SKM-1 (cell line): ENCODE measurements around the gene SPACA9.
A peak's percentile ranks its signal among the peaks of the same experiment; 100 is the strongest.

Experiments used
- DNase-seq: peaks from one replicate; lab custom pipeline; 2025; ENCODE audit not compliant: unreplicated experiment; lab: John Stamatoyannopoulos, UW

Gene SPACA9

DNA sequence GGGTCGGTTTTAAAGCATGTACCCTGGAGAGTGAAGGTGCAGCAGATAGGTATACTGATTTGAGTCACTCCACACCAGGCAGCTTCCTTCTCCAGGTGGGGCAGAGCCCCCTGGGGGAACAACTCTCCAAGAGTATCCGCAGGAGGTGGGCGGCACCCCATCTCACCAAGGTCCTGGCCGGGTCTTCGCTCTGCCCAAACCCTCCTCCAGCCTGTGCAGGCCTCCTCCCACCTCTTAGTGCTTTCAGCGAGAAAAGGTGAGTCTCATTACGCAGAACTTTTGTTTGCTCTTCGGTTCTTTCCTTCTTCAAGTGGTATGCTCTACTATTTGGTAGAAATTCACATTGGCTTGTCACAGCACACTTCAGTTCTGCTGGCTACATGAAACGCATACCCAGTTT is 13.7 kb downstream of the SPACA9 start:
- DNase-seq: no peak

DNA sequence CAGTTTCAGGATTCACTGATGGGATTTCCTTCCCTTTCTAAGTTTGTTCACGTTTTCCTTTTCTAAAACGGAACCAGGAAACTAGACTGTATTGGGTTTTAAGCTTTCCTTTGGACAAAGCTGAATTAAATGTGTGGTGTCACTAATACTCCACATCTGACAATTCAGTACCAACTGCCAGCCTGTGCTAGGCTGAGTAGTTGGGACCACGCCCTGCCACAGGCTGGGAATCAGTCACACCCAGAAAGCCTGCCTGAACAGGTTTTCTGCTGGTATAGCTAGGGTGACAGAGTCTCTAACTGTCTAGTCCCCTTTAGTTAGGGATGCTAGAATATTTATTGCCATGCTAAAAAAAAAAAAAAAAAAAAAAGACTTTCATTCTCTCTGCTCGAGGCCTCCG is 15.6 kb downstream of the SPACA9 start:
- DNase-seq: no peak

DNA sequence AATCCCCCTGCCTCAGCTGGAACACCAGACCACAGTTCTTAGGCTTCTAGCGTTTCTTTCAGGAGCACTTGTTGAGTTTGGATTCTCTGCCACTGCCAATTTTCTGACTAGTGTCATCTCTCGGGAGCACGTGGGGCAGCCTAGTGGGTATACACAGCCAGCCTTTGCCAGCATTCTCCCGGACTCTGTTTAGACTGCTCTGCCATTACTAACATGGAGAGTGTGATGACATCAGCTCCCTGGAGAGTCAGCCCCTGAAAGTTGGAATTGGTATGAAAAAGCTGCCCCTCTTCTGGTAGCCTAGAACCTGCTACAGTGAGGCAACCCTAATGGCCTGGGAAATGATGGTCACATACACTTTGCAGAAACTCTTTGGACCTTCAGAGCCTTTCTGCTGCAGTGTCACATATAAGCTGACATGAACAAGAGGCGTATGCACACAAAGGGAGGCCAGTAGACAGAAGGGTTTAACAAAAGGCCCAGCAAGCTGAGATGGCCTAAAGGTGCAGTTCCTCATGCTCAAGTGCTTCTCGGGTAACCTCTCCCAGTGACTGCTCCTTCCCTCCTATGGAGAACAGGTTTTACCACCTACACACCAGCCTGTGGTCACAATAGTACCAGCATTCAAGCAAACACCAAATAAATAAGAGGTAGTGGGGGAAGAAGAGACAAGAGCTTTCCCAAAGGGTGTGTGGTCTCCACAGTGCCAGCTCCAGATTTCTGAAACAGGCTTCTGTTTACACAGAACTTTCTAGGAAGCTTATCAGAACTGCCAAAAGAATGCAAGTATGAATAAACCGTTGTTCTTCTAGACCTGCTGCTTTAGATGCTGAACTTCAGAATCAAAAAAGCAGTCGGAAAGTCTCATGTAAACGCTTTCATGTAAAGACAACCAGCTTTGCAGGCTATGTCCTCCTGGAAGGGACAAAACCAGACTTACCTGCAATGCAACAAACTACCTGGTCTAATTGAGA is 16.5 kb downstream of the SPACA9 start:
- DNase-seq: no peak

DNA sequence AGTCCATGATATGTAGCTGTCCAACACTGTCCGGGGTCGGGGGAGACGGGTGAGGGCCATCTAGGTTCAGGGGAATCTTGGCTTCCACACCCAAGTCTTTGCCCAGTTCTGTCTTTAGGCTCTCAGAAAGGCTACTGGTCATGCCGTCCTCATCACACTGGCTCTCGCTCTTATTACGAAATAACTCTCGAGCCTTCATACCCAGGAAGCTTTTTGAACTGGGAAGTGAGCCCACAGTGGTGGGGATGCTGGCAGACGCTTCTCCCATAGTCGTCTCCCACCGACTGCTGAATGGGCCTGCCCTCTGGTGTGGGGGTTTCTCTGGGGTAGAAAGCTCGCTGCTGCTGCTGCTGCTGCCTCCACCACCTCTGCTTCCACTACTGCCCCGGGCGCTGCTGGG is 17.6 kb downstream of the SPACA9 start:
- no peak for DNase-seq

DNA sequence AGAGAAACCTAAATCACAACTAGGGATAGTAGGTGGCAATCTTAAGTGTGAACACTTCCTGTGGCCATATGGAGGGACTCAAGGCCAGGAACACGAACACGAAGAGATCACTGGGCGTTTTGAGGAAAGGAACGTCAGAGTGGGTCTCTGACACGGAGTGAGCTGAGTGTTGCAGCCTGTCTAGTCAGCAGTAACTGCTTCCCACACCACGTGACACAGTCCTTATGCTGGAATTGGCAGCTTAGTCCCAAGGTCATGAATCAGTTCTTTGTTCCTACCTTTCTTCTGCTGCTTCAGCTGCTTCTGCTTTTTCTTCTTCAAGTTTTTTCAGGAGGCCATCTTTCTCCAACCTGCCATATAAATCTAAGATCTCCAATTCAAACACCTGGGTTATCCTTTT is 18.2 kb downstream of the SPACA9 start:
- no peak for DNase-seq

DNA sequence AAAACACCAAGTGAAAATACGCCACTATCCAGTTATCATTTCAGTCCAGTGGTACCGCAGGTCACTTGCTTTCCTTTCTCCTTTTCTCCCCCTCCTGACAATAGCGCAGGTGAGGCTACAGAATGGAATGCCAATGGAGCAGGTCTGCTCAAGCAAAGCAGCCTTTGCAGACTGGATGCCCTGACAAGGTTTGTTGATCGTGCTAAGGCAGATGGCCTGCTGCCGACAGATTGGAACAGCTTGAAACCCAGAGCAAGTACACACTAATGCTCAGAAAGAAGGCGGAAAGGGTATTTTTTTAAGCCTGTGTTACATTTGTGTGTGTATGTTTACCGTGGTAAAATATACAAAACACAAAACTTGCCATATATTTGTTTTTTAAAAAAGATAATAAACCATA is 19.4 kb downstream of the SPACA9 start:
- no peak for DNase-seq

DNA sequence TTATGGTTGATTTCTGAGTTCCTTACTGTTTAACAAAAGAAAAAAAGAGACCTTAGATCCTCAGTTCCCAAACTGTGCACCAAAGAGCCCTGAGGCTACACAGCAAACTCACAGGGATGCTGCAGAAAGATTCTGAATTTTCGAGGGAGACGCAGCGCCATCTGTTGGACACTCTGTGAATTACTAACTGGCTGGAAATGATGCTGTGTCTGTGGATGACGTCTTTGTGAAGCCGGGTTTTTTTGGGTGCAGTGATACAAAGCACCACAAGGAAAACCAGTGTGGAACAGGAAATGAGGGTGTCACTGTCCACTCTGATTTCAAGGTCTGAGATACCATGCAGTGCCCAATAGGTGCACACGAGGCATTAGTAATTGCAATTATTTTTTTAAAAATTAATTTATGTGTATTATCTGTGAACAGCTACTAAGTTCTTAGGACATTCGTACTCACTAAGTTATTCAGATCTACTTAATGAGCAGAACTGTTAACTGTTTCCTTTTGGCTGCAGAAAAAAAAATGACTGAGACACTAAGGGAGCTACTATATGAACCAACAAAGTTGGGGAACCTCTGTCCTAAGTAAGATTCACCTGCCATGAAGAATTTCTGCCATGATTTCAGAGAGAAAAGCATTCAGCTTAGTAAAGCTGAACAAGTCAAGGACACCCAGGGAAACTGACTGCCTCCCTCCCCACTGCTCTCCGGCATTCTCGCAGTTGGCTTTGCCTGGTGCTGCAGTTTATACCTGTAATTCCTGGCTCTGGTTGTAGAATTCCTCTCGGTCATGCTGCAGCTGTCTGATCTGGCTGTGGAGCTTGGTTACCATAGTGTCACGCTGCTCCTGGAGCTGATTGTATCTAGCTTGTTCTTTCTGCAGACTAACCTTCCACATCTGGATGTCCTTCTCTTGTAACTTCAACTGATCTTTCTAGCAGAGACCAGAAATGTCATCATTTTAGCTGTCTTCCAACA is 23.4 kb downstream of the SPACA9 start:
- peak; percentile 37 for DNase-seq

DNA sequence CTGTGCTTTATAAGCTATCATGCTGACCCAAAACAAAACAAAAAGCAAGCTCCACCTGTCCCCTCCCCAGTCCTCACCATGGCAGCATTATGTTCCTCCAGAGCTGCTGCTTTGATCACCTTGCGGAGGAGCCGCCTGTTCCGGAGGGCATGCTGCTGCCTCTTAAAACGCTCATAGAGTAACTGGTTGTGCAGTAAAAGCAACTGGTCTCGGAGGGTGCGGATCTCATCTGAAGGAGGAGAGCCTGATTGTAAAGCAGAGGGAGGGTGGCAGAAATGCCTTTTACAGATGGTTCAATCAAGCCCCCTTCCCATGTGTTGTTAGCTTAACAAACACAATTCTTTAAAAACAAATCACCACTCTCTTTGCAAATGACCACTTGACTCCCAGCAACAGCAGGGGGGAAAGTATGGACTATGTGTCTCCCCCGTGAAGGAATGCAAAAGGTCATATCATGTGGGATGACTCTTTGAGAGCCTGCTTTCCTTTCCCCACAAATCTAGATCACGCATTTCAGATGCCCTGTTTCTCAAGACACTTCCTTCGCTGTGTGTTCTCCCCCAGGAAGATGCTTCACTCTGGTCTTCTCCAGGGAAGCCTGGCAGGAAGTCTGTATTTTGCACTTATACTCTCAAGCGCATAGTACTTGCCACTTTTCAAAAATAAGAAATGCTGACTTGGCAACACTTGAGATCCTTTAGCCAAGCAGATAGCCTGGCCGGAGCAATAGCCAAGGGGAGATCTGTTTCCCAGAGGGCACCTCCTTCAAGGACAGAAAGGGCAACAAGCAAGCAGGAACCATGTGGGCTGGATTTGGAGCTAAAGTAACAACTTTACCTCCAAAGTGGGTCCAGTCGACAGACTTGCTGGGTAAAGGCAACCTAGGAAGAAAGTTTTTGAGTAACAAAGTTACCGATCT is 25.1 kb downstream of the SPACA9 start:
- DNase-seq: no peak

DNA sequence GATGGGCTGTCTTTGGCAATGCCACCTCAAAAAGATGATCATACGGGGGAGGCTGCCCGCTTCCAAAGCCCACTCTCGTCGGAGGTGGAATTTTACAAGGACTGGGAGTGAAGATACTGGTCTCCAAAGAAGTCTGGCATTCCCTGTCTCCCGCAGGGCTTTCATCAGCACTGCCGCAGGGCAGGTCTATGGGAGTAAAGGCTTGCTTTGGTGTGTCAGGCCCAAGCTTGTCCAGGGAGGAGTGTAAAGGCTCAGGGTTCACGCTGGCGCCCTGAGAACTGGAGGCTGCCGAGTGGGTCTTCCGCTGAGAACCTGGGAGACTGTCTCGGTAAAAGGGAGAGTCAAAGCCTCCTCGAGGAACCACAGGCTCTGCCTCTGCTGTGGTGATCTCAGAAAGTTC is 27.0 kb downstream of the SPACA9 start:
- DNase-seq: no peak

DNA sequence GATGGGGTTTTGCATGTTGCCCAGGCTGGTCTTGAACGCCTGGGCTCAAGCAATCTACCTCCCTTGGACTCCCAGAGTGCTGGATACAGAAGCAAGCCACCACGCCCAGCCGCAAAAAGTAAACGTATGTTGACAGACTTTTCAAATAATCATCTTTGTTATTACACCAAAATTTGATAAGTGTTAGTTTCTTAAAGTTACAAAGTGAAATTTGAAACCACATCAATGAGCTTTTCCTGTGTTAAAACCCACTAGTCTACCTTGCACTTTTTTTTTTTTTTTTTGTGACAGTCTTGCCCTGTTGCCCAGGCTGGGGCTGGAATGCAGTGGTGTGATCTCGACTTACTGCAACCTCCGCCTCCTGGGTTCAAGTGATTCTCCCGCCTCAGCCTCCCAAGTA is 29.9 kb downstream of the SPACA9 start:
- DNase-seq: no peak

DNA sequence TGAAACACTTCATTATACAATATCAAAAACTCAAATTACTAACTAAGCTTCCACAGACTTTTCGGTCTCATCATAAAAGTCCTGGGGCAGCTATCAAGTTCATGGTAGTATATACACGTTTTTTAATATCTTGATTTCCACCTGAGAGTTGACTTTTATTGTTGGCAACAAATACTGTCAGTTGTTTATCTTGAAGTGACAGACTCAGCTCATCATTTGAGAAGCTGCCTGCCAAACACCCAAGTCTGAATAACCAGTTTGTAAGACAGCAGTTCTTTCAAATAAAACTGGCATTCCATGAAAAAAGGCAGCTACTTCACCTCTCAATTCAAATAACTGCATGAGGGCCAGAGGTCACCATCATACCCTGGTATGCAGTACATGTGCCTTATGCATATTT is 30.6 kb downstream of the SPACA9 start:
- no peak for DNase-seq

DNA sequence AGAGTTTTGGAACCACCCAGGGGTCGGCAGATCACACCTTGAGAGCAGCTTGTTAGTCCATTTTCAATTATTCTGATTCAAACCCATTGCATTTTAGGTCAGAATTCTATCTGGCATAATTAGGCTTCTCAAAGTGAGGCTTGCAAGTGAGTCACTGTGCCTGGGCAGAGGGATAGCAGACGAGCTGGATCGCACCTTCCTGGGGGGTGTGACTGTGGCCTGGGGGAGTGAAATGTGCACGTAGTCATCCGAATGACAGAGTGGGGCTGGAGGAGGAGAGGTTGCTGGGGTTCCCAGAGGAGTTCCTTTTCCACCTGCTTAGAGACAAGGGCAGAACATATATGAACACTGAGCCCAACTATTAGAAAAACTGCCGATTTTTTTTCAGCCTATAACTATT is 31.7 kb downstream of the SPACA9 start:
- DNase-seq: no peak

DNA sequence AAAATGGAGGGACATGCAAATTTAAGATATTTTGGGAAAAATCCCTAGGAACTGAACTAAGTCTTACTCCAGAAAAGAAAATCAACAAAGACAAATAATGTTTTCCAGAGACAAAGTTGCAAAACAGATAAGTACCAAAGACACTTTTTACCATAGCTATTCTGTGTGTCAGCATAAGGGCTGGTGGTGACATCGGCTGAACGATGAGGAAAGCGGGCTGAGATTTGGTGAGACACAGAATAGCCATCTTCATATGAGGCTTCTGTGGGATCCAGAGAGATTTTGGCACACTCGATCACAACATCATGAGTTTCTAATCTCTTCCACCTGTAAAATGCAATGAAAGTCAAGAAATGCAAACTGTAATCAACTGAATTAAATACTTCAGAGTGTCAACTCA is 33.4 kb downstream of the SPACA9 start:
- DNase-seq: no peak

DNA sequence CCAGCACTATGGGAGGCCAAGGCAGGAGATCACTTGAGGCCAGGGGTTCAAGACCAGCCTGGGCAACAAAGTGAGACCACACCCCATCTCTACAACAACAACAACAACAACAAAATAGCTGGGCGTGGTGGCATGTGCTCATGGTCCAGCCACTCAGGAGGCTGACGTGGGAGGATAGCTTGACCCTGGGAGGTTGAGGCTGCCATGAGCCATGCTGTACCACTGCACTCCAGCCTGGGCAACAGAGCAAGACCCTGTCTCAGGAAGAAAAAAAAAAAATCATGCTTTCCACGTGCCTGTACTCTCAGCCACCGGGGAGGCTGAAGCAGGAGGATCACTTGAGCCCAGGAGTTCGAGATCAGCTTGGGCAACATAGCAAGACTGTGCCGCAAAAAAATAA is 36.2 kb downstream of the SPACA9 start:
- DNase-seq: no peak

DNA sequence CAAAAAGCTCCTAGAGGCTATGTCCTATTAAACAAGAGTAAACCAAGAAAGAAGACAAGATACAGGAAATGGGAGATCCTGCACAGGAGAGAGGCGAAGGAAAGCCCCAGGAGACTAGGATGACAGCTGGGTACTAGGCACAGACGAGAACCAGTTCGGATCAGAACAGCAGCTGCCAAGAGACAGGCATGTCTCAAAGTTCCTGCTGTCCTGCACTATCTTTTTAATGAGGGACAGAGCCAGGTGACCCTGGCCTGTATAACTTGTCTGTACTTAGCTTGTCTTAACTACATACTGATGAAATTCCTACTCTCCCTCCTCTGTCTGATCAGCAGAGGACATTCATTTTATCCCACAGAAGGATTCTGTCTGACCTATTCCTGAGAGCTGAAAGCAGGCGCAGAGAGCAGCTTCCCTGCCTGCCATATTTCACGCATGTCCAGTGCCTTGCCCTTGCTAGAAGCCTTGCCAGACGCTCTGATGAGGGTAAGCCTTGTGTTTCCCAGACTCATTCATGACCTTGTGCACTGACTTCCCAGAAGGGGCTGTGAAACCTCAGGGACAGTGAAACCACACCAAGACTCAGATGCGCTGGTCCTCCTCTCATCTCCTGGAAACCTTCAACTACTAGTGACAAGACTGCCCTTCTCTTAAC is 41.0 kb downstream of the SPACA9 start:
- DNase-seq: no peak

DNA sequence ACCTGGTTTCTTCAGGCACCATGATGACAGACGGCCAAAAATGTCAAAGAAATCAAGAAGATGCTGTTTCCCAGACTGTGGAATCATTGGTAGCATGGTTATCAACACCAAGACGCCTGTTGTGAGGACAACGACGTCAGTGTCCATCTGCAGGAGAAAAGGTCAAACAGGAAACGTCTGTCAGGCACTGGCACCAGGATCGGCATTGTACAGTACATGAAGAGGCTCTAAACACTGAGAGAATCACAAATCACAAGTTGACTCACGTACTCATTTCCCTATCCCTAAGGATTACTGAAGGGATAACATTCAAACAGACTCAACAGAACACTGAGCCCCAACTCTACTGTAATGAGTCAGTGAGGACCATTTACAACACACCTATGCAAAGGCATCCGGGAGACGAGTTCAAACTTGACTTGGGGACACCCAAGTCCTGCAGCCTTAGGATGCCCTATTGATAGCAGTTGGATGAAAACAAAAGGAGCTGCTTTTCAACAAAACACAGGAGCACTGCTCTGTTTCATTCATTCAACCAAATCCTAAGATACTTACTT is 44.7 kb downstream of the SPACA9 start:
- DNase-seq: no peak

DNA sequence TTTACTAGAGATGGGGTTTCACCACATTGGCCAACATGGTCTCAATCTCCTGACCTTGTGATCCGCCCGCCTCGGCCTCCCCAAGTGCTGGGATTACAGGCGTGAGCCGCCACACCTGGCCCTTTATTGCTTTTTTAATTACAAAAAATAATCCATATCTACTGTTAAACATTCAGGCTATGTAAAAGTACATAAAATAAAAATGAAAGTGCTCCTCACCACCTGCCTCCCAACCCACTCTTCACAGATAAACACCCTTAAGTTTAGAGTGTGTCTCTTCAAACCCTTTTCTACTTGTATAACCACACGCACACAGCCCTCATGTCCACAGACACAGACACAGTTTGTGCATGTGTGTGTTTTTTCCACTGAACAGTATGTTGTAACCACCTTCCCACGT is 49.0 kb downstream of the SPACA9 start:
- DNase-seq: no peak

DNA sequence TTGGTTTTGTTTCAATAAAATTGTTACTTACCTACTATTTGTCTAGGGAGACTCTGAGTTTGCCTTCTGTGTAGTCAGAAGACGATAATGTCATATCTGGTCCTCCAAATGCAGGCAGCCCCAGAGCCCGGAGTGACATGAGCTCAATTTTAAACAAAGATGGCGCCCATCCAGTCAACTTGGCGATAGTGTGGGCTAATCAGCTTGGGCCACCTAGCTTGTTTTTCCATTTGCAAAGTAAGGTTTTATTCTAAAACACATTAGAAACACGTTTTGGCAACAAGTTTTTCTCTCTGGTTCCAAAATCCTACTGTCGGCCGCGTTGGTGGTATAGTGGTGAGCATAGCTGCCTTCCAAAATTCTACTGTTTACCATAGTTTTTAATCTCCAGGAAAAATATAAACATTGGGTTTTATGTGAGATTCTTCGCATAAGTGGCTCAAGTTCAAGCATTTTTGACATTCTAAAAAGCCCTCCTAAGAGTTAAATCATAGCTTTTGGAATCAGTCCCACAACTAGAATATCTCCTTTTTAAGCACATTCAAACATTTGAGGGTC is 52.6 kb downstream of the SPACA9 start:
- no peak for DNase-seq

DNA sequence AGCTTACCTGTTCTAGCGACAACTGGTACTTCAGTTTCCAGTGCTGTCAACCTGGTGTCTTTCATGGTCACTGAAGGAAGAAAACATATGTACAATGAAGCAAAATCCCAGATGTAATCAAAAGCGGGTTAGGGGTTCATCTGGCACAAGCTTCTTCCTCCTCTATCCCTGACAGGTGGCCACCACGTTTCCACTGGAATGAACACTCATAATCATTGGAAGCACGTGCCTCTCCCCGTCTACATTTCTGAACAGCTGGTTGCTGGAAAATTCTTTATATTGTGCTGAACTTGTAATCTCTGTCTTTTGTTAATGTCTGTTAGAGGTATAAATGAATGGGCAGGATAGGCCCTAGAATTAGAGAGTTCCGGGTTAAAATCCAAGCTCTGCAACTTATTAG is 56.3 kb downstream of the SPACA9 start:
- DNase-seq: no peak

DNA sequence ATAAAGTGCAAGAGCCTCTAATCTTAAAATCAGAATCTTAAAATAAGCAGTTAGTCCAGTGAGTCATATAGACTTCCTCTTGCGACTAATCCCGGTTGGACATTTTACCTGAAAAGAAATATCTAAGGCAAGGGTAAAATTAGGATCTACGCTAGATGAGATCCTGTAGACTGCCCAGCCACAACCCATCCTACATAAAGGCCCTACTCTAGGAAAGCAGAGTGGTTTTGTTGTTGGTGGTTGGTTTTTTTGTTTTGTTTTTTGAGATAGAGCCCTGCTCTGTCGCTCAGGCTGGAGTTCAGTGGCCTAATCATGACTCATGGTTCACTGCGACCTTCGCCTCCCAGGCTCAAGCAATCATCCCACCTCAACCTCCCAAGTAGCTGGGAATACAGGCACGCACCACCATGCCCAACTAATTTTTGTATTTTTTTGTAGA is 58.8 kb downstream of the SPACA9 start:
- no peak for DNase-seq
